Ovary (tissue), 3 donors: ENCODE results near the gene LMO7.

Source experiments
- POLR2A ChIP-seq: fragments of 450-650 bp; IDR thresholded peaks from one replicate; pipeline ENCODE4 v1.6.1; 2017; ENCODE audit warnings: antibody characterized with exemption, mild to moderate bottlenecking, moderate library complexity
- TF ChIP-seq, protein P1 (sequence below), 3 donors: fragments of 450-650 bp in 2 of 3; fragments of 200-600 bp in 1 of 3; IDR thresholded peaks; one replicate each; pipeline versions ENCODE4 v1.5.1 to v1.8.0; 2016 to 2022; ENCODE audit warnings: antibody characterized with exemption in 3 of 3, mild to moderate bottlenecking in 1 of 3
- donor health status: DM: no; HTN: no; CAD: no.

DNA sequence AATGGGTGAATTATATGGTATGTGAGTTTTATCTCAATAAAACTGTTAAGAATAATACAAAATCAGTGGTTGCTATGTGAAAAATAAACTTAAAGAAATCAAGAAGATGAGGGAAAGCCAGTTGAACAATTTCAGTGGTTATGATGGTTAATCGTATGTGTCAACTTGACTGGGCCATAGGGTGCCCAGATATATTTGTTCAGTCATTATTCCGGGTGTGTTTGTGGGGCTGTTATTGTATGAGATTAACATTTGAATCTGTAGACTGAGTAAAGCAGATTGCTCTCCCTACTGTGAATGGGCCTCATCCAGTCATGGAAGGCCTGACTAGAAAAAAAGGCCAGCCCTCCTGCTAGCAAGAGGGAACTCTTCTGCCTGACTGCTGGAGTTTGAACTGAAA, 109.3 kb downstream of the LMO7 start:
- TF ChIP-seq, protein P1, sequence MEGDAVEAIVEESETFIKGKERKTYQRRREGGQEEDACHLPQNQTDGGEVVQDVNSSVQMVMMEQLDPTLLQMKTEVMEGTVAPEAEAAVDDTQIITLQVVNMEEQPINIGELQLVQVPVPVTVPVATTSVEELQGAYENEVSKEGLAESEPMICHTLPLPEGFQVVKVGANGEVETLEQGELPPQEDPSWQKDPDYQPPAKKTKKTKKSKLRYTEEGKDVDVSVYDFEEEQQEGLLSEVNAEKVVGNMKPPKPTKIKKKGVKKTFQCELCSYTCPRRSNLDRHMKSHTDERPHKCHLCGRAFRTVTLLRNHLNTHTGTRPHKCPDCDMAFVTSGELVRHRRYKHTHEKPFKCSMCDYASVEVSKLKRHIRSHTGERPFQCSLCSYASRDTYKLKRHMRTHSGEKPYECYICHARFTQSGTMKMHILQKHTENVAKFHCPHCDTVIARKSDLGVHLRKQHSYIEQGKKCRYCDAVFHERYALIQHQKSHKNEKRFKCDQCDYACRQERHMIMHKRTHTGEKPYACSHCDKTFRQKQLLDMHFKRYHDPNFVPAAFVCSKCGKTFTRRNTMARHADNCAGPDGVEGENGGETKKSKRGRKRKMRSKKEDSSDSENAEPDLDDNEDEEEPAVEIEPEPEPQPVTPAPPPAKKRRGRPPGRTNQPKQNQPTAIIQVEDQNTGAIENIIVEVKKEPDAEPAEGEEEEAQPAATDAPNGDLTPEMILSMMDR (IDR thresholded peaks at IDR 0.05), result no peak
- no peak for TF ChIP-seq POLR2A
